22Rv1 (cell line): ENCODE data around the gene KCNH8.

ENCODE experiments used
- CTCF ChIP-seq: fragments of 450-650 bp; IDR thresholded peaks from 2 replicates; pipeline ENCODE4 v1.5.1; 2017; ENCODE audit warnings: mild to moderate bottlenecking
- ZFX ChIP-seq: fragments of 450-650 bp; IDR thresholded peaks from 2 replicates; pipeline ENCODE4 v1.6.1; 2017; ENCODE audit warnings: antibody characterized with exemption, borderline replicate concordance

DNA sequence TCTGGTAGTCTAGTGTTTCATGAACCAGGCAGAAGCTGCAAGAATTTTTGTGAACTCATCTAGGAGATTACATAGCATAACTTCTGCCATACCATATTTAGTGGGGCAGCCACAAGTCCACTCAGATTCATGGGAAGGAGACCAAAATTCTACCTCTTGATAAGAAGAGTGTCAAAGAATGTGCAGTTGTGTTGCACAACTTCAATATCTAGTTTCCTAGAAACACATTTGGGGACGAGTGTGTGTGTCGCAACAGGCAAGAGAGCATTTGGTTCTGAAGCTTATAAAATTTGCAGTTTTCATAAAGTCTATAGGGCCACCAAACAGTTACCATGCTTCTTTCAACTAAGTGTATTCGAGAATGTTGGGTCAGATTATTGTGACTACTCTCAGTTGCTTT, 115.3 kb downstream of the KCNH8 start:
- TF ChIP-seq CTCF (no peak), ZFX (no peak)
